ENCODE results near the gene KRTAP9-9.
"Not testable (repeated sequence)": the region's sequence is repeated elsewhere in the genome, so short reads cannot be mapped to it uniquely, and the experiment has no call there.

The KRTAP9-9 gene

GRCh38 chr17:41264599-41264998 is 9.4 kb downstream of the KRTAP9-9 start:
- in situ Hi-C loops (cut with HindIII; ENCODE audit: low sequenced_read_pairs): no loop called here

DNA sequence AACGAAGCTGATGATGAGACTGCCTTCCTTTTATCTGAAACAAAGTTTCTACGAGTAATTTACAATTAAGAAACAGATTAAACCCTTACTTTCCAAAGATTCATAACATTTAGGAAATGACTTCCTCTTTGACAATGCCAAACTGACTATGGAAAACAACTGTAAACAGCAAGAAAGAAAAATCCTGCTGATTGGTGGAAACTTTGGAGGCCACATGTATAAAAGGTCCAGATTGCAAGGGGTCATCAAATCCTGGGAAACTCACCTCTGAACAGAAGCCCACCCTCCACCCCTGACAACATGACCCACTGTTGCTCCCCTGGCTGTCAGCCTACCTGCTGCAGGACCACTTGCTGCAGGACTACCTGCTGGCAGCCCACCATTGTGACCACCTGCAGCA is 9.9 kb downstream of the KRTAP9-9 start, which contains the start of gene KRTAP9-6:
KRTAP9-6 (plus strand) TSS at position 301 of the 400 bp plus-strand sequence; CDS start at position 301, 0 bp downstream.
- in situ Hi-C loops (cut with HindIII; ENCODE audit: low sequenced_read_pairs): no loop called here

DNA sequence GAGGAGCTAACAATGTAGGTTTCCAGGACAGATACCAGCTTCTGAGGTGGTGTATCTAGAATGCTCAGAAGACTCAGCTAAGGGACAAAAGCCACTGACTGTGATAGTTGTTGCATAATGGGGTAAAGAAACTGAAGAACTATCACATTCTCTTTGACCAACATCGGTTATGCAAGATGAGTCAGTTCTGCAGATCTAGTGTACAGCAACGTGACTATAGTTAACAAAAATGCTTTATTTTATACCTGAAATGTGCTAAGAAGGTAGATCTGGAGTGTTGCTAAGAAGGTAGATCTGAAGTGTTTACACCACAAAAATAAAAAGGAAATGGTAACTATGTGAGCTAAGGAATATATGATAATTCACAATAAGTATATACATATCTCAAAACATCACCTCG is 12.5 kb downstream of the KRTAP9-9 start:
- in situ Hi-C loops (cut with HindIII; ENCODE audit: low sequenced_read_pairs): no loop called here

GRCh38 chr17:41271323-41271722 is 16.1 kb downstream of the KRTAP9-9 start:
- in situ Hi-C loops (cut with HindIII; ENCODE audit: low sequenced_read_pairs): not testable (repeated sequence)

GRCh38 chr17:41271858-41272257 is 16.7 kb downstream of the KRTAP9-9 start:
- in situ Hi-C loops (cut with HindIII; ENCODE audit: low sequenced_read_pairs): no loop called here

DNA sequence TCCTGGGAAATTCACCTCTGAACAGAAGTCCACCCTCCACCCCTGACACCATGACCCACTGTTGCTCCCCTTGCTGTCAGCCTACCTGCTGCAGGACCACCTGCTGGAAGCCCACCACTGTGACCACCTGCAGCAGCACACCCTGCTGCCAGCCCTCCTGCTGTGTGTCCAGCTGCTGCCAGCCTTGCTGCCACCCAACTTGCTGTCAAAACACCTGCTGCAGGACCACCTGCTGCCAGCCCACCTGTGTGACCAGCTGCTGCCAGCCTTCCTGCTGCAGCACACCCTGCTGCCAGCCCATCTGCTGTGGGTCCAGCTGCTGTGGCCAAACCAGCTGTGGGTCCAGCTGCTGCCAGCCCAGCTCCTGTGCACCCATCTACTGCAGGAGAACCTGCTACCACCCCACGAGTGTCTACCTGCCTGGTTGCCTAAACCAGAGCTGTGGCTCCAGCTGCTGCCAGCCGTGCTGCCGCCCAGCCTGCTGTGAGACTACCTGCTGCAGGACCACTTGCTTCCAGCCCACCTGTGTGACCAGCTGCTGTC is 20.5 kb downstream of the KRTAP9-9 start, which contains the start of gene KRTAP9-7:
KRTAP9-7 (plus strand) TSS at position 51 of the 543 bp plus-strand sequence; CDS start at position 51, 0 bp downstream.
- in situ Hi-C loops (cut with HindIII; ENCODE audit: low sequenced_read_pairs): not testable (repeated sequence)

DNA sequence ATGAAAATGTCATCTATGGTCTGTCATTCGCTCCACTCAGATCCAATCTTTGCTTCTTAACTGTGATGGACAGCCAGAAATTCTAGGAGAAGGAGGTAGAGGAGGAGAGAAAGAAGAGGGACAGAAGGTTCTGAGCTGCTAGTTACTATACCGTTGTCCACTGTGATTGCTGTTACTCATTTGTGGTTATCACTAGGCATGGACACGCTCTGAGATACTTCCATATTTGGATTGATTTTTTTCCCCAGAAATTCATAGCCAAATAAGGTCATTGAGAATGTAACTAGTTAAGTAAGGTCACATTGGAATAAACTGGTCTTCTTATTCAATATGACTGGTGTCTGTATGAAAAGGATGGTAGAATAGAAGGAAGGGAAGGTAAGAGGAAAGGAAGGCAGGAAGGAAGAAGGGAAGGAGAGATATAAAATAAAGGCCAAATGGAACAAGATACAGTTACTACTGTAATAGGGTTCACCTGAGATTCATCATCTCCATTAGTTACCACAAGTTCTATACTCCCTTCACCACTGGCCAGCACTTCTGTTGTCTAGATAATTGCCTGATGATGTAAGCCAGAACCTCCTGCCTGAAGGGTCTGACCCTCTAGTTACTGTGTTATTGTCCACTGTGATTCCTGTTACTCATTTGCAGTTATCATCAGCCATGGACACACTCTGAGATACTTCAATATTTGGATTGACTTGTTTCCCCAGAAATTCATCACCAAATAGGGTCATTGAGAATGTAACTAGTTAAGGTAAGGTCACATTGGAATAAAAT is 23.2 kb downstream of the KRTAP9-9 start:
- in situ Hi-C loops (cut with HindIII; ENCODE audit: low sequenced_read_pairs): no loop called here

DNA sequence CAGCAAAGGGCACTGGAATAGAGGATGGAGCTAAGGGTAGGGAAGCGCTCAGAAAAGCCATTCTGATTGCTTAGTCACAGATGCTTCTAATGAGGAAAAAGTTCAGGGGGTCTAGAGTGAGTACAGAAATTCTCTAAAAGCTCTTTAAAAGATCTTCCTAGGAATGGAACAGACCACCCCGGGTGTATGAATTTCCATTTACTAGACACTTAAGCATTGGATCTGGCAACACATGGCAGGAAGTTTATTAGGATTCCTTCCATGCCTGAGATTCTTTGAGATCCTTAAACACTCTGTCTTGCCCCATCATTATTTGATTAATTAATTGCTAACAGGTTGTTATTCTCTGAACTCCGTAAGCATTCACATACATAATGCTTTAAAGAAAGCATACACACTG is 28.9 kb downstream of the KRTAP9-9 start:
- in situ Hi-C loops (cut with HindIII; ENCODE audit: low sequenced_read_pairs): no loop called here

GRCh38 chr17:41284546-41284945 is 29.4 kb downstream of the KRTAP9-9 start:
- in situ Hi-C loops (cut with HindIII; ENCODE audit: low sequenced_read_pairs): no loop called here

- in situ Hi-C loops (cut with HindIII; ENCODE audit: low sequenced_read_pairs): no loop called here
These were observed 31.9 kb downstream of the KRTAP9-9 start for GRCh38 chr17:41287050-41287449.

- in situ Hi-C loops (cut with HindIII; ENCODE audit: low sequenced_read_pairs): no loop called here
These were observed 38.8 kb downstream of the KRTAP9-9 start for GRCh38 chr17:41294016-41294415.

DNA sequence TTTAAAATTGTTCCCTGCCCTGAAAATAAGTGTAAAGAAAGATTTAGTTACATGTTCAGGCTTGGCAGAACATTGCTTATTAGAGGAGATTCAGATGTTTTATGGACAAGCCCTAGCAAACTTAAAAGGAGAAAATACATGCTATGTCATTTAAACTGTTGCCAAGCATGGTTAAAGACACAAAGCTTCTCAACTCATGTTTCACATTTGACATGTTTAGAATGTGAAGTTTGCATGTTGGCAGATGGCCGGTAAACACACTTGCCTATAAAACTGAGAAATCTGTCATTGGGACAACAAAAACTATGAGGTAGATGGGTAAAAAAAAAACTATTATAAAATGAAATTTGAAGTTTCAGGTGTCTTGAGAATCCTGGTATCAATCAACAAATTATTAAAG is 41.7 kb downstream of the KRTAP9-9 start:
- in situ Hi-C loops (cut with HindIII; ENCODE audit: low sequenced_read_pairs): no loop called here

GRCh38 chr17:41298458-41299135 is 43.4 kb downstream of the KRTAP9-9 start:
- in situ Hi-C loops (cut with HindIII; ENCODE audit: low sequenced_read_pairs): no loop called here

DNA sequence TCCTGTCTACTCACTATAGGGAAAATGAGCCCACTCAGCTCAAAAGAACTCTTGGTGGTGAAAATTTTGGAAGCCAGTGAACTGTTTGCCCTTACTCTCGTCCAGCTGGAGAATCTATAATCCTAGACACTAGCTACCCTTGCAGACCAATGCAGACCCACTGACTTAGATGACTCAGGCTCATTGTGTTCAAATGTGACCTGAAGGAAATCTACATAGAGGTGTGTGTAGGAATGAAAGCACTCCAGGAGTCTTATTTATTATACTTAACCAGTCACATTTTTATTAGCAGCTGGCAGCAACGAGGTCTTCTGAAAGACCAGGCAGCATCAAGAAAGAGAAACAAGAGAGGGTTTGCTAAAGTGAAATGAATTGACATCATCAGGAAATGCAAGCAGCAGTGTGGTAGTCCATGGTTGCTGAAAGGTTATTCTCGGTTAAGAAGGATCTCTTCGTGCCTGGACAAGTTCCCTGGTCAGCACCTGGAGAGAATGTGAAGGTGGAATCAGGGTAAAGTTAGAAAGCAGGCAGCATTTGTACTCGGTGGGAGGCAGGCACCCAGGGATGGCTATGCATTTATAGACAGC is 46.1 kb downstream of the KRTAP9-9 start:
- in situ Hi-C loops (cut with HindIII; ENCODE audit: low sequenced_read_pairs): no loop called here

DNA sequence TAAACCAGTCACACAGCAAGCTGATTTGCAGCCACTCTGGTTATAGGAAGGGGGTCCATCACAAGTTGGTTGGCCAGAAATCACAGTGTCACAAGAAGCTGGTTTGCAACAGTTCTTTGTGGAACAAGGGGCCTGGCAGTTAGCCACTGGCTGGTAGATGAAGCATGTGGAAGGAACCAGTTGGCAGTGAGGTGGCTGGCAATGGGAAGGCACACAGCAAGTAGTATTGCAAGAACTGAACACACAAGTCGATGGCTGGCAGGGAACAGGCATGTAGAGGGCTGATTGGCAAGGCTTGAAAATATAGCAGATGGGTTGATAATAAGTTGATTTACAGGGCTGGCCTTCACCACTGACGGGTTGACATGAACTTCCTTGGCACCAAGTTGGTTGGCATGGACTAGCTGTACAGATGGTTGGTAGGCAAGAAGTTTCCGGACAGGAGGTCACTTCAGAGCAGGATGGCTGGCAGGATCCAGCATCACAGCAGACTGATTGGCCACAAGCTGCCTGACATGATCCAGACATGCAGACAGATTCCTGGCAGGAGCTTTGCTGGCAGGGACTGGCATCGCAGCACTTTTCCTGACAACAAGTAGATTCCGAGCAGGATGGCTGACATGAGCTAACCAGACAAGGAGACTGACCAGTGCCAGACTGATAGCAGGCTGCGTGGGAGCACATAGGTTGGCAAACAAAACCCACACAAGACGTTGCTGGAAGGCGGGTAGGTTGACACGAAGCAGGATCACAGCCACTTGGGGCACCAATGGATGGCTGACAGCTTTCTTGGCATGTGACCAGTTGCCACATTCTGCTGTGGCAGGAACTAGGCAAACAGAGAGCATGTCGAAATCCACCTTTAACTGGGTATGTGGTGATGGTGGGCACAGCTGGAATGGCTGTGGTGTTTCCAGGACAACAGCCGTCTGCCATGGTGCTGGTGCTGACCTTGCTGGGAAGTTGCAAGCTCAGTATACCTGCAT is 47.0 kb downstream of the KRTAP9-9 start, which contains the start of gene KRTAP29-1:
KRTAP29-1 (minus strand) TSS at position 936 of the 986 bp plus-strand sequence; CDS start at position 936, 0 bp downstream.
- in situ Hi-C loops (cut with HindIII; ENCODE audit: low sequenced_read_pairs): no loop called here

DNA sequence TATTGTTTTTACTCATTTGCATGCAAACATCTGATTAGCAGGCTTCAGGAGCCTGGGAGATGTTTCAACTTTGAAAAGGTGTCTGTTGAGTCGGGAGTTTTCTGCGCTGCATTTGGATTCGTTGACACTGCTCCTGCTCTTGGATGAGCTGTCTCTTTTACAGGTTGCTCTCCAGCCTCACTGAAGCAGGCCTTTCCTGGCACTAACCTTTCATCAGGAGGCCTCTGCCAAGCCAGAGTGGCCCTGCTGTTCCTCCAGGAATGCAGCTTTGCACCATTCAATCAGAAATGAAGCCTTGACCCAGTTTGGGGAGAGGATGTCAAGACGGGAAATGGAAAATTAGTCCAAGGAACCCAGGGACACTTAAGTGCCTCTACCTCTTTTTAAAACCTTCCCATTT is 47.8 kb downstream of the KRTAP9-9 start:
- in situ Hi-C loops (cut with HindIII; ENCODE audit: low sequenced_read_pairs): no loop called here

DNA sequence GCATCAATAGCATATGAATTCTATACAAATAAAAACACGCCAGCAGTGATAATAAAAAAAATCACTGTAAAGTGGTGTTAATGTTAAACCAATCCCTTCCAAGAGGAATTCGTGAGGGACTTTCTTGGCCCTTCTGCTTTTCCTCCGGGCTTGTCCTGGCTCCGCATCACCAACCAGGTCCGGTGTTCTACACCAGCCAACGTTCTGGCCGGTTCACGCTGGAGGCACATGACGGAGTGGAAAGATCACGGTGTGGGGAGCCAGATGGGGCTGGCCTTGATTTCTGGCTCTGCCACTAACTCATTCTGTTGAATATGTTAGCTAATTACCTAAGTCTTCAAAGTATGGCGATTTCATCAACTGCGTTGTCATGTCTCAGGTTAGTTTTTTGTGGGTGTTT is 48.9 kb downstream of the KRTAP9-9 start:
- in situ Hi-C loops (cut with HindIII; ENCODE audit: low sequenced_read_pairs): no loop called here
